ENCODE measurements around the gene TPBGL.

DNA sequence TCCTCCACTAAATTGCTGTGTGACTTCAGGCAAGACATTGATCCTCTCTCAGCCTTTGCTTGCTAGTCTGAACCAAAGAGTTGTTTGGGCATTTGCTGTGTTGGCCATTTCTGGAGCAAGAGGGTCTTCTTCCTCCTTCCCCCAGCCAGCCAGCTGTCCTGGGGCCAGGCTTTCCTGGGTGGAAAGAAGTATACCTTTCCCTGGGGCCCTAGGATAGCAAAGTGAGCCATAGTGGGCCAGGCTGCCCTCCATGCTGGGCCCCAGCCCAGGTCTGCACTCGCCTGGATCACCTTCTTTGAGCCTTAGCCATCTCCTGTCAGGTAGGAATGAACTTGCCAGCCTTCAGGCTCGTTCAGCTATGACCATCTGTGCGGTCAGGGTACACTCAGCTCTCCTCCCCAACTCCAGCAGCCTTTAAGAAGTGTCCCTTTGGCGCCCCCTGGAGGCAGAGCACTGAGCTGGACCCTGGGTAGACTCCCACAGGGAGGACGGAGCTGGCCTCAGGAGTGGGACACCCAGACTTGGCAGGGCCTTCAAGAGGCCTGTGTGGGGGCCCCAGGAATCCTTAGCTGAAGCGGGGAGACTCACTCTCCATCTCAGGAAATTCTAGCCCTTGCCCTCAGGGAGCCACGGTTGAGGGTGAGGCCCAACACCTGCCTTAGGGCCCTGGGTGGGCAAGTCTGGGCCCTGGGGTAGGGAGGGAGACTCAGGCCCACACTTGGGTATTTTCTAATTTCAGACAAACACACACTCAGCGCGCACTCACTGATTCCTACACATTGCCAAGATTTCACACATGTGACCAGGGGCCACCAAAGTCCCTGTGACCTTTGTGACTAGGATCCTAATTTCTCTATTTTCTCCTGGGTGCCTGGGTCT, 35.6 kb upstream of the TPBGL start:
- TF ChIP-seq GATA2 (IDR thresholded peaks at IDR 0.05; ENCODE audit: low read depth, low read length) (no peak), GATA3 (IDR thresholded peaks at IDR 0.05; ENCODE audit: low read depth, low read length) (no peak)

Data from SH-SY5Y (cell line).